Spinal cord (tissue), 10 donors: Measurements from ENCODE around the gene PSD2. TPM values are rescaled to one million over a fixed set of nuclear protein-coding genes. Genes with fewer than 3 reads are reported as not detected.

Source experiments
- DNase-seq, 6 donors: peaks; one replicate each; pipeline versions ENCODE4 v3.0.0 to v3.0.0-alpha.2; 2013 to 2015; ENCODE audit warnings: low spot score in 6 of 6, low read depth in 4 of 6
- H3K27ac ChIP-seq: one replicate; pipeline ENCODE4 v1.5.1; 2013; ENCODE audit warnings: low read depth, low read length, control low read depth
- H3K27me3 ChIP-seq: one replicate; pipeline ENCODE4 v1.6.1; 2013; ENCODE audit warnings: low read length; ENCODE audit not compliant: control insufficient read depth, insufficient read depth
- H3K36me3 ChIP-seq: one replicate; pipeline ENCODE4 v1.6.1; 2013; ENCODE audit warnings: low read length; ENCODE audit not compliant: control insufficient read depth, insufficient read depth
- H3K4me1 ChIP-seq: one replicate; pipeline ENCODE4 v1.6.1; 2013; ENCODE audit warnings: low read length; ENCODE audit not compliant: control insufficient read depth, insufficient read depth
- H3K4me3 ChIP-seq: one replicate; pipeline ENCODE4 v1.5.1; 2013; ENCODE audit warnings: low read depth, low read length, control low read depth
- H3K9me3 ChIP-seq: one replicate; pipeline ENCODE4 v1.6.1; 2013; ENCODE audit warnings: low read length; ENCODE audit not compliant: control insufficient read depth, insufficient read depth
- WGBS: methylation state at CpG from one replicate; pipeline ENCODE4 v1.1.5; 2013; ENCODE audit warnings: missing lambda C conversion rate; ENCODE audit not compliant: insufficient coverage; 5-methylcytosine and 5-hydroxymethylcytosine counted together
- long read RNA-seq, 4 donors: transcript quantifications; one replicate each; lab custom pipeline, GENCODE V29; 2026
- polyA plus RNA-seq, 2 donors: library from polyadenylated mRNA; unstranded; fragments of 120-200 nt; gene quantifications; one replicate each; pipeline ENCODE4 v1.2.1, GENCODE V29; 2013; ENCODE audit not compliant: insufficient read length in 2 of 2
- total RNA-seq, 2 donors: library from RNA; depleted of rRNA in 1 of 2; stranded (reverse); fragments of 120-200 nt in 1 of 2; fragments of >200 nt in 1 of 2; gene quantifications; one replicate each; pipeline versions ENCODE4 v1.2.3 to v1.2.4, GENCODE V29; 2013 to 2014
- donor health status: healthy.

The PSD2 gene
- total RNA-seq (10 to 100 TPM in 1 of 2 donors, 1 to 10 TPM in 1; 7.5 to 17.5 TPM), polyA plus RNA-seq (10 to 100 TPM; 38.9 to 40.8 TPM)
- long read RNA-seq, donor 1, full-length matches to known transcripts: 6 of 6 reads
- long read RNA-seq, donor 1, partial matches to known transcripts: 0 of 6 reads
- long read RNA-seq, donor 1, other reads (novel, unspliced or antisense): 0 of 6 reads
- long read RNA-seq, donor 2: 0 reads
- long read RNA-seq, donor 3, partial matches to known transcripts: 14 of 14 reads
- long read RNA-seq, donor 3, other reads (novel, unspliced or antisense): 0 of 14 reads
- long read RNA-seq, donor 4: 0 reads

DNA sequence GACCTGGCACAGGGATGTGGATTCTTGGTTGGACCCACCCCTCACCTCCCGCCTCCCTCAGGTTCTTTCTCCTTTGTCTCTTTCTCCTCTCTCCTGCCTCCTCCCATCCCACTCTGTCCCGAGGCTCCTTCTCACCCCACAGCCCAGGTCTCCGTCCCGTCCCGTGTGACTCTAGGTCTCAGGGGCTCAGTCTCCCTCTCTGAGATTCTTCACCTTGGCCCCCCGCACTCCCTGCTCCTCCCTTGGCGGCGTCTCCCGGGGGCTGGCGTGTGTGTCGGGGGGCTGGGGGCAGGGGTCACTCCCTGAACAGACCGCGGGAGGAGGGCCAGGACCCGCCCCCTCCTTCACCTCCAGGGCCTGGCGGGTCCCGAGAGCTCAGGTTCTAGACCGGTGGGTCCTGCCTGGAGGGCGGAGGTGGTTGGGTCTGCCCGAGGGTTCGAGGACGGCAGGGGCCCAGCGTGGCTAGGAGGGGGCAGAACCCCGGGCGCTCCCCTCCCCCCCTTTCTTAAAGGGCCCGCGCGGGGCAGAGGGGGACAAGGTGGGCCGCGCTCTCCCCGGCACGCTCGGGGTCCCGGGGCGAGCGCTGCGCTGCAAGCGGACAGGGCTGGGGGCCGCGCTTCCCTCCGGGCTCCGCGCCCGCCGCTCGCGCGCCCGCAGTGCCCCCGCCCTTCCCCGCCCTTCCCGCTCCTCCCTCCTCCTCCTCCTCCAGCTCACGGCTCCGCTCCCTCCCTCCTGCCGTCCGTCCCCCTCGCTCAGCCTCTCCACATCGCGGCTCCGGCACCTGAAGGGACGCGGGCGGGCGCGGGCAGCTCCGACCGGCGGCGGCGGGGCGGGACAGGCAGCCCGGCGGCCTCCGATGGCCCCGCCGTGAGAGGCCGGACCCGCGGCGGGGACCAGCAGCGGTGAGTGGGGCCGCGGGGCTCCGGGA lies at the start of gene PSD2:
PSD2 (plus strand) TSS at position 735 of the 928 bp plus-strand sequence. CDS start 13,633 bp downstream, outside the sequence.
- peaks cover 28% of the 10 kb centered on the region for H3K27me3 ChIP-seq
- peaks cover 6% of the 10 kb centered on the region for H3K36me3 ChIP-seq
- peak within 1 kb of the TSS; percentile 51 for H3K4me3 ChIP-seq
- under 1% methylated on average over 71 of the region's 83 CpGs for WGBS
- H3K4me1 ChIP-seq: peaks cover 29% of the 10 kb centered on the region
- no peaks in the 10 kb centered on the region for H3K9me3 ChIP-seq
- peak in 3 of 6 donors; percentile 27 to 90 (median 78) for DNase-seq
- peak within 1 kb of the TSS; percentile 69 for H3K27ac ChIP-seq

DNA sequence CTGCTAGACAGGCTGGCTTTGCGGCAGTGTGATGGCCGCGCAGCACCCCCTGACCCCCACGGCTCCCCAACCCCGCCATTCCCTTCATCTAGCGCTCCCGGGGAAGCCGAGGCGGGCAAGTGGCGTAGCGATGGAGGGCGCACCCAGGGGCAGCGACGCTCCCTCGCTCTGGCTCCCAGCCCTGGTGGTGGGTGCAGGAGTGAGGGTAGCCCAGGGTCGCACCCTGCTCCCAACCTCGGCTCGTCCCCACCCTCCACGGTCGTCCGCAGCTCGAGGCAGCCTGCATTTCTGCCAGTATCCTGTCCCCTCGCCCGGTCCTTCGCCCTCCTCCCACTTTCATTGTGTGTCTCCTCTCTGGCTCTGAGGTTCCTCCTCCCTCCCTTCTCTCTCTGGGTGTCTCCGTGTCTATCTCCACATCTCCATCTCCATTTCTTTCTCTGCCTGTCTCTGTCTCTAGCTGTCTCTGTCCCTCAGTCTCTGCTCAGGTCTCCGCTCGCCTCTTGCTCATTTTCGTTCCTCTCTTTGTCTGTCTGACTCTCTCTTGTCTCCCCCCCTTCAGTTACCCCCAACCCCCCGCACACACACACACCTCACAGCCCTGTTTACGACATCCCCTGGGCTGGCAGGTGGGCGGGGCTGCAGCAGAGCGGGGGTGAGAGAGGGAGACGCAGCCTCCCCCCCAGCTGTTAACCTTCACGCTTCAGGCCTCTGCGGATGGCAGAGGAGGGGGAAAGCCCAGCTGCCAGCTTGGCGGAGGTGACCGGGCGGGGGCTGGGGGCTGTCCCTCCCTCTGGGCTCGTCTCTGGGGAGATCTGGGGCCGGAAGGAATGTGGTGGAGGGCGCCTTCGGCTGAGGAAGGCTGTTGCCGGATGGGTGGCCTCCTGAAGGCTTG lies 48.7 kb upstream of the PSD2 start:
- peaks cover 16% of the 10 kb centered on the region for H3K27me3 ChIP-seq
- H3K36me3 ChIP-seq: no peaks in the 10 kb centered on the region
- H3K4me1 ChIP-seq: peaks cover 69% of the 10 kb centered on the region
- peak in 2 of 6 donors; percentile 76 for DNase-seq
- peak overlapping the region; percentile 44 for H3K27ac ChIP-seq
- 4% methylated on average over 42 of the region's 44 CpGs for WGBS
- no peaks in the 10 kb centered on the region for H3K9me3 ChIP-seq
- peak overlapping the region; percentile 40 for H3K4me3 ChIP-seq

DNA sequence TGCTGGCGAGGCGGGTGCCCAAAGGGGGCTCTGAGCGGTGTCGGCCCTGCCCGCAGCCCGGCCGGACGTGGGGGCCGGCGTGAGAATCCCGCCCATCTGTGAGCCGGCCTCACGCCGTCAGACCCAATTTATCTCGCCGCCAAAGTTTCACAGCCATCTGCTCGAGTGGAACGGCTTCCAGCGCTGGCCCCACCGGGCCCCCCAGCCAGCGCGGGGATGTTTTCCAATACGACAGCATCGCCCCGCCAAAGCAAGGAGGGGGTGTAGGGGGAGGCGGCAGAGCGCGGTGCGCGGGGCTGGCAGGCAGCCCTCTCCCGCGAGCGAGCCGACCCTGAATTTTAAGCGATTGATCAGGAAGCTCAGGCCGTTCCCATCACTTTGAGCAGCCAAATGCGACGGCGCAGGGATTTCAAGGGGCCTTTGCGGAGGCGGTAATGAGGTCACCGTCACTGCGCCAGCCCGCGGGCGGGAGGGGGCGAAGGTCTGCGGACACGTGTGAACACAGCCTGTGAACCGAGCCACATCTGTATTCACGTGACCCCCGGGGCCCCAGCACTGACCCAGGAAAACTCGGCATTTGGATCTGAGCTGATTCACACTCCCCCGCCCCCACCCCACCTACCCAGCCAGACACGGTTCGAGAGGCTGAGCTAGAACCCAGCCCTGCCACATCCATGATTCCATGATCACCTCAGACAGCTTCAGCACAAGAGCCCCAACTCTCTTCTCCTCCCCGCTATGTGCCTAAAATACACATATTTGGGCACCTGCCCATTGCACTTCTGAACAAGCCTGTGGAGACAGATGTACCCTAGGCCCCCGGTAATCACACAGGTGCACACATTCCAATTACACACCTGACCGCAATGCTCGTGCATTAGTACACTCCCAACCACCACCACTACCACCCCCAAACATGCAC lies 47.8 kb upstream of the PSD2 start:
- Histone ChIP-seq H3K4me1 (peaks cover 66% of the 10 kb centered on the region), H3K27me3 (peaks cover 16% of the 10 kb centered on the region), H3K4me3 (peak overlapping the region; percentile 40), H3K9me3 (no peaks in the 10 kb centered on the region), H3K27ac (peak overlapping the region; percentile 44), H3K36me3 (no peaks in the 10 kb centered on the region)
- 2% methylated on average over 60 of the region's 60 CpGs for WGBS
- peak in 2 of 6 donors; percentile 87 to 90 for DNase-seq

DNA sequence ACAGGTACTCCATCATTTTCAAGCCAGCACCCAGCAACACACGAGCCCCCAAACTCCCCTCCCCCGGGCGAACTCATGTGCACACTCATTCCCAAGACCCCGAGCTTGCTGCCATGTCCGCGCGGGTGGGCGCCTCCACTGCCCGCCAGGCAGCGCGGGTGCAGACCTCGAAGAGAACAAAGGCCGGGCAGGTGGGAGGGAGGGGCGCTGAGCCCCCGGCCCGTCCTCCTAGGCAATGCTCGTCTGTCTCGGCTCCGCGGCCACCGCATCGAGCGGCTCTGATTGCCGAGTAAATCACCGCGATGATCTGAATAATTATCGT lies 47.1 kb upstream of the PSD2 start:
- peaks cover 69% of the 10 kb centered on the region for H3K4me1 ChIP-seq
- no peaks in the 10 kb centered on the region for H3K9me3 ChIP-seq
- peak overlapping the region; percentile 44 for H3K27ac ChIP-seq
- H3K4me3 ChIP-seq: no peak overlapping the region
- DNase-seq: peak in 1 of 6 donors; percentile 59
- 14% methylated on average over 16 of the region's 27 CpGs for WGBS
- no peaks in the 10 kb centered on the region for H3K36me3 ChIP-seq
- peaks cover 16% of the 10 kb centered on the region for H3K27me3 ChIP-seq

DNA sequence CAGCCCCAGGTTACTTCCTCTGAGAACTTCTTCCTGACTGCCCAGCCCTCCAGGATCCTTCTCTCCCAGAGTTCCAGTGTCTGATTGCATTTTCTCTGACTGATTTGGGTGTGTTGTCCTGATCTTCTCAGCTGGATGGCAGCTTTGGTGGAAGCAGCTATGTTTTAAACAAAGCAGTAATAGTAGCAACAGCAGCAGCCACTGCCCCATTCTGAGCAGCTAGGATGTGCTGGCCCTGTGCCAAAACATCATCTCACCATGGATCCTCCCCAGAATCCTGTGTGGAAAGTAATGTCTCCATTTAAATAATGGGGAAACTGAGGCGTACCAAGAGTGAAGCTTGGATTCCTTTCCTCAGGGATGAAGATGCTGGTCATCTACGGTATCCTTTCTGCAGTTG lies 46.4 kb upstream of the PSD2 start:
- Histone ChIP-seq H3K9me3 (no peaks in the 10 kb centered on the region), H3K4me3 (no peak overlapping the region), H3K4me1 (peaks cover 64% of the 10 kb centered on the region), H3K27me3 (peaks cover 16% of the 10 kb centered on the region), H3K36me3 (no peaks in the 10 kb centered on the region), H3K27ac (no peak overlapping the region)
- peak in 1 of 6 donors; percentile 67 for DNase-seq
- WGBS: no CpG with 5 or more reads among the region's 2 CpGs

DNA sequence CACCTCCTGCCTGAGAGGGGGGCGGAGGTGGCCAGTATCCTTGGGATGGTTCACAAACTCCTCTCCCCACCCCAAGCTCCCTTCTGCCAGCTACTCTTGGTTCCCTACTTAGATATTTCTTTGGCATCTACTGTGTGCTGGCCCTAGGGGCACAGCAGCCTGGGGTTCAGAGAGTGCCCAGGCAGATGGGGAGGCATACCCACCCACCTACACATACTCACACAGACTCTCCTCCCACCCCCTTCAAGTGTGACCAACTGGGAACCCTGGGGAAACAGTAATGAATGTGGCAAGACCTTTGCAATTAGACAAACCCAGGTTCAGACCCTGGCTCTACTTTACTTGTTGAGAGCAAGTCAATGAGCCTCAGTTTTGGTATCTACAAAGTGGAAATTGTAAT lies 44.4 kb upstream of the PSD2 start:
- DNase-seq: no peak
- Histone ChIP-seq H3K4me3 (no peak overlapping the region), H3K27ac (no peak overlapping the region), H3K27me3 (peaks cover 17% of the 10 kb centered on the region), H3K36me3 (no peaks in the 10 kb centered on the region), H3K4me1 (peaks cover 59% of the 10 kb centered on the region), H3K9me3 (no peaks in the 10 kb centered on the region)
- WGBS: 100% methylated on average over 1 of the region's 1 CpG

DNA sequence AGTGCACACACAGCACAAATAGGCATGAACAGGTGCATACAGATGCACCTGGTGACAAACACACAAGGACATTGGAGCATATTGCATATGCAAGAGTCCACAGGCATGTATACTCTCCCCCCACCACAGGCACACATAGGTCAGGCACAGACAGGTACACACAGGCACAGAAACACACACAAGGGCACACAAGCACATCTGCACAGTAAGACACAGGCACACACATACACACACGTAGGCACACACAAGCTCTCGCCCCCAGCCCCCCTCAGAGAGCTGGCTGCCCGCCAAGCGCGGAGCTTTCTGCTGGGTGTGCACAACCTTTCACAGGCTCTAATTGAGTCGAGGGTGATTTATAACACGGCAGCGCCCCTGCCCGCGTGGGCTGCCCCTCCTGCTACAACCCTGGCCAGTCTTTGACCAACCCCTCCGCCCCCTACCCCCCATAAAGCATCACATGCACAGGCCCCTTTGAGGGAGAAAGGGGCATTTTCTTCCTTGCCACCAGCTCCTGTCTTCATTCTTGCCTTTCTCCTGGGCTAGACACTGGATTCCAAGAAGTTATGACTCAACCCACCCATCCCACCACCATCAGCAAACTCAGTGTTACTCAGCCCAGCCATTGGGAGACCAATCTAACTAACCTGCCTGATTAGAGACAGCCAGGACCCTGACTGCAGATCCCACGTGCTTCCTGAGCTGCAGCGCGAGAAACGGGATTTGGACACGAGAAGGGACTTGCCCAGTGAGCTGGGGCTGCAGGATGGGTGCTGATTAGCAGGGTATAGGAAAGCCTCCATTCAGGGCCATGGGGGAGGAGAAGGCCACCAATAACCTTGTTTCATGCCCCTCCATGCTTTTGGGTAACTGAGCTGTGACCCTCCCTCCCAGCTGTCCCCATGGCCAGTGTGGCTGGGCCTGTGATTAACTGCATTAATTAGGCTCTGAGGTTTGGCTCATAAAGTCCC lies 42.8 kb upstream of the PSD2 start:
- DNase-seq: peak in 2 of 6 donors; percentile 62 to 84
- no peak overlapping the region for H3K4me3 ChIP-seq
- peaks cover 49% of the 10 kb centered on the region for H3K4me1 ChIP-seq
- no peak overlapping the region for H3K27ac ChIP-seq
- H3K36me3 ChIP-seq: no peaks in the 10 kb centered on the region
- WGBS: 18% methylated on average over 16 of the region's 16 CpGs
- peaks cover 10% of the 10 kb centered on the region for H3K27me3 ChIP-seq
- H3K9me3 ChIP-seq: no peaks in the 10 kb centered on the region
